ENCODE data around the gene HOXB7. TPM values are rescaled to one million over a fixed set of nuclear protein-coding genes. Genes with fewer than 3 reads are reported as not detected.
A peak's percentile ranks its signal among the peaks of the same experiment; 100 is the strongest.

The HOXB7 gene
- total RNA-seq, 2 donors from 2014 or later = not detected

GRCh38 chr17:48606892-48607614, 3.8 kb downstream of the HOXB7 start:
- Histone ChIP-seq H3K4me1 (ENCODE audit: control insufficient read depth, insufficient read depth, low read length) (no peaks in the 10 kb centered on the region), H3K4me3 (ENCODE audit: low read length) (no peak overlapping the region), H3K9ac (ENCODE audit: extremely low read depth, low read length, poor library complexity, severe bottlenecking) (no peak overlapping the region), H3K27me3 (ENCODE audit: control insufficient read depth, insufficient read depth, low read length, poor library complexity, severe bottlenecking) (peaks cover 100% of the 10 kb centered on the region), H3K36me3 (ENCODE audit: control insufficient read depth, insufficient read depth, low read length) (no peaks in the 10 kb centered on the region), H3K9me3 (ENCODE audit: control insufficient read depth, low read length) (peaks cover 16% of the 10 kb centered on the region), H3K27ac (ENCODE audit: low read depth, low read length) (no peak overlapping the region)
- Mint-ChIP-seq H3K4me1 (no peaks in the 10 kb centered on the region), H3K36me3 (ENCODE audit: low read depth) (no peaks in the 10 kb centered on the region), H3K27me3 (ENCODE audit: insufficient read depth) (peaks cover 100% of the 10 kb centered on the region), H3K9me3 (peaks cover 2% of the 10 kb centered on the region), H3K27ac (no peak overlapping the region), H3K4me3 (no peak overlapping the region)
- TF ChIP-seq CTCF (conservative IDR thresholded peaks at IDR 0.05) = no peak
- no peak for DNase-seq
- 26 to 31% methylated on average over 2 to 9 of the region's 9 CpGs for WGBS, 2 experiments (ENCODE audit: insufficient coverage in 1 of 2, insufficient read length in 1 of 2)

- no peak overlapping the region for H3K27ac Mint-ChIP-seq
- peaks cover 100% of the 10 kb centered on the region for H3K27me3 Mint-ChIP-seq (ENCODE audit: insufficient read depth)
- no peaks in the 10 kb centered on the region for H3K4me1 Mint-ChIP-seq
- peak overlapping the region; percentile 24 for H3K27ac ChIP-seq (ENCODE audit: low read depth, low read length)
- H3K4me1 ChIP-seq (ENCODE audit: control insufficient read depth, insufficient read depth, low read length) = no peaks in the 10 kb centered on the region
- H3K36me3 Mint-ChIP-seq (ENCODE audit: low read depth) = no peaks in the 10 kb centered on the region
- peaks cover 2% of the 10 kb centered on the region for H3K9me3 Mint-ChIP-seq
- no peak overlapping the region for H3K4me3 ChIP-seq (ENCODE audit: low read length)
- 14% methylated on average over 17 to 41 of the region's 41 CpGs for WGBS, 2 experiments (ENCODE audit: insufficient coverage in 1 of 2, insufficient read length in 1 of 2)
- H3K9me3 ChIP-seq (ENCODE audit: control insufficient read depth, low read length) = peaks cover 16% of the 10 kb centered on the region
- H3K4me3 Mint-ChIP-seq = no peak overlapping the region
- H3K36me3 ChIP-seq (ENCODE audit: control insufficient read depth, insufficient read depth, low read length) = no peaks in the 10 kb centered on the region
- H3K27me3 ChIP-seq (ENCODE audit: control insufficient read depth, insufficient read depth, low read length, poor library complexity, severe bottlenecking) = peaks cover 100% of the 10 kb centered on the region
- DNase-seq = peak; percentile 66
- no peak for TF ChIP-seq CTCF (conservative IDR thresholded peaks at IDR 0.05)
- no peak overlapping the region for H3K9ac ChIP-seq (ENCODE audit: extremely low read depth, low read length, poor library complexity, severe bottlenecking)
Measured at GRCh38 chr17:48605991-48606891, 4.6 kb downstream of the HOXB7 start.

- H3K4me1 Mint-ChIP-seq = peaks cover under 1% of the 10 kb centered on the region
- H3K9ac ChIP-seq (ENCODE audit: extremely low read depth, low read length, poor library complexity, severe bottlenecking) = no peak overlapping the region
Measured at GRCh38 chr17:48605409-48605919, 5.4 kb downstream of the HOXB7 start.

More at GRCh38 chr17:48605409-48605919, 5.4 kb downstream of the HOXB7 start:
- no peaks in the 10 kb centered on the region for H3K36me3 Mint-ChIP-seq (ENCODE audit: low read depth)
- H3K4me3 ChIP-seq (ENCODE audit: low read length) = no peak overlapping the region
- no peak overlapping the region for H3K27ac Mint-ChIP-seq
- H3K4me1 ChIP-seq (ENCODE audit: control insufficient read depth, insufficient read depth, low read length) = no peaks in the 10 kb centered on the region
- peaks cover 16% of the 10 kb centered on the region for H3K9me3 ChIP-seq (ENCODE audit: control insufficient read depth, low read length)
- H3K36me3 ChIP-seq (ENCODE audit: control insufficient read depth, insufficient read depth, low read length) = no peaks in the 10 kb centered on the region
- H3K27me3 ChIP-seq (ENCODE audit: control insufficient read depth, insufficient read depth, low read length, poor library complexity, severe bottlenecking) = peaks cover 100% of the 10 kb centered on the region
- peaks cover 100% of the 10 kb centered on the region for H3K27me3 Mint-ChIP-seq (ENCODE audit: insufficient read depth)
- no peaks in the 10 kb centered on the region for H3K9me3 Mint-ChIP-seq
- H3K27ac ChIP-seq (ENCODE audit: low read depth, low read length) = no peak overlapping the region
- DNase-seq = no peak
- WGBS, 2 experiments (ENCODE audit: insufficient coverage in 1 of 2, insufficient read length in 1 of 2) = 8 to 9% methylated on average over 9 to 10 of the region's 10 CpGs
- H3K4me3 Mint-ChIP-seq = no peak overlapping the region
- no peak for TF ChIP-seq CTCF (conservative IDR thresholded peaks at IDR 0.05)
